ENCODE data around the gene LPAR1. TPM values are rescaled to one million over a fixed set of nuclear protein-coding genes. Genes with fewer than 3 reads are reported as not detected.
"Not testable (repeated sequence)": the region's sequence is repeated elsewhere in the genome, so short reads cannot be mapped to it uniquely, and the experiment has no call there.

Gene LPAR1
- total RNA-seq, 4 donors from 2014 or later: 27.1 to 65.4 (median 47.6) TPM

DNA sequence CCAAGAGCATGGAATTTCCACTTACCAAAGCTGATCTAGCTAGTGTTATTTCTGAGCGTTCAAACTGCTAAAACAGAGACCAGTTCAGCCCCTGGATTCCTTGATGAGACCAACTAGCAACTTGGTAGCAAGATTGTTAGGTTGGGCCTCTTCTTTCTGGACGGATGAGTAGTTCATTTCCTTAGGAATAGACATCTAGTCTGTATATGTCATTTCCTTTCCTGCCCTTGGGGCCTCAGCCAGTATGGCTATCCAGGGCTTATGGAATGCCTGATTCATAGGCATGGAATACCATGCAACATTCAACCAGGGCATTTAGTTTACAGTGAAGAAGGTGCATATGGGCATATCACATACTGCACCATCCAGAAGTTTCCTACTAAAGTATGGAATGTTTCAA, 14.5 kb upstream of the LPAR1 start:
- H3K4me1 ChIP-seq: no peaks in the 10 kb centered on the region
- no peaks in the 10 kb centered on the region for H3K36me3 ChIP-seq
- ATAC-seq: no peak
- no peak overlapping the region for H3K27ac ChIP-seq
- no peak overlapping the region for H3K4me3 ChIP-seq
- WGBS, 2 donors (ENCODE audit: low coverage in 1 of 2): 50 to 82% methylated on average over 1 to 2 of the region's 2 CpGs
- H3K9me3 ChIP-seq: no peaks in the 10 kb centered on the region
- no peaks in the 10 kb centered on the region for H3K27me3 ChIP-seq
- no peak for TF ChIP-seq POLR2A (IDR thresholded peaks at IDR 0.05)
- TF ChIP-seq, protein P1, sequence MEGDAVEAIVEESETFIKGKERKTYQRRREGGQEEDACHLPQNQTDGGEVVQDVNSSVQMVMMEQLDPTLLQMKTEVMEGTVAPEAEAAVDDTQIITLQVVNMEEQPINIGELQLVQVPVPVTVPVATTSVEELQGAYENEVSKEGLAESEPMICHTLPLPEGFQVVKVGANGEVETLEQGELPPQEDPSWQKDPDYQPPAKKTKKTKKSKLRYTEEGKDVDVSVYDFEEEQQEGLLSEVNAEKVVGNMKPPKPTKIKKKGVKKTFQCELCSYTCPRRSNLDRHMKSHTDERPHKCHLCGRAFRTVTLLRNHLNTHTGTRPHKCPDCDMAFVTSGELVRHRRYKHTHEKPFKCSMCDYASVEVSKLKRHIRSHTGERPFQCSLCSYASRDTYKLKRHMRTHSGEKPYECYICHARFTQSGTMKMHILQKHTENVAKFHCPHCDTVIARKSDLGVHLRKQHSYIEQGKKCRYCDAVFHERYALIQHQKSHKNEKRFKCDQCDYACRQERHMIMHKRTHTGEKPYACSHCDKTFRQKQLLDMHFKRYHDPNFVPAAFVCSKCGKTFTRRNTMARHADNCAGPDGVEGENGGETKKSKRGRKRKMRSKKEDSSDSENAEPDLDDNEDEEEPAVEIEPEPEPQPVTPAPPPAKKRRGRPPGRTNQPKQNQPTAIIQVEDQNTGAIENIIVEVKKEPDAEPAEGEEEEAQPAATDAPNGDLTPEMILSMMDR (IDR thresholded peaks at IDR 0.05): no peak
- TF ChIP-seq POLR2AphosphoS5 (IDR thresholded peaks at IDR 0.05): no peak
- TF ChIP-seq EP300 (IDR thresholded peaks at IDR 0.05): no peak

DNA sequence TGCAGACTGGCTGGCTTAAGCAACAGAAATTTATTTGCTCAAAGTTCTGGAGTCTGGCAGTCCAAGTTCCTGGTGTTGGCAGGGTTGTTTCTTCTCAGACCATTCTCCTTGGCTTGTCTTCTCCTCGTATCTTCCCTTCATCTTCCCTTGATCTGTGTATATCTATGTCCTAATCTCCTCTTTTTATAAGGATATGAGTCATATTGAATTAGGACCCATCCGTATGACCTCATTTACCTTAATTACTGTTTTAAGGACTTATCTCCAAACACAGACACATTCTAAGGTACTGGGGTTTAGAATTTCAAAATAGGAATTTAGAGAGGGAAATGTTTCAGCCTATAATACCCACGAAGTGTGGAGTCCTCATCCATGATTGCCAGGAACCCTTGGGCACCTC, 13.1 kb upstream of the LPAR1 start:
- Histone ChIP-seq H3K27me3 (no peaks in the 10 kb centered on the region), H3K4me3 (no peak overlapping the region), H3K9me3 (peaks cover 0 to 6% (median 0%) of the 10 kb centered on the region in 3 donors), H3K36me3 (no peaks in the 10 kb centered on the region), H3K4me1 (no peaks in the 10 kb centered on the region), H3K27ac (no peak overlapping the region)
- TF ChIP-seq POLR2A (IDR thresholded peaks at IDR 0.05) (no peak), EP300 (IDR thresholded peaks at IDR 0.05) (no peak), POLR2AphosphoS5 (IDR thresholded peaks at IDR 0.05) (no peak)
- TF ChIP-seq, protein P1 (IDR thresholded peaks at IDR 0.05): no peak
- ATAC-seq: no peak
- 66 to 81% methylated on average over 3 of the region's 3 CpGs for WGBS, 2 donors (ENCODE audit: low coverage in 1 of 2)

DNA sequence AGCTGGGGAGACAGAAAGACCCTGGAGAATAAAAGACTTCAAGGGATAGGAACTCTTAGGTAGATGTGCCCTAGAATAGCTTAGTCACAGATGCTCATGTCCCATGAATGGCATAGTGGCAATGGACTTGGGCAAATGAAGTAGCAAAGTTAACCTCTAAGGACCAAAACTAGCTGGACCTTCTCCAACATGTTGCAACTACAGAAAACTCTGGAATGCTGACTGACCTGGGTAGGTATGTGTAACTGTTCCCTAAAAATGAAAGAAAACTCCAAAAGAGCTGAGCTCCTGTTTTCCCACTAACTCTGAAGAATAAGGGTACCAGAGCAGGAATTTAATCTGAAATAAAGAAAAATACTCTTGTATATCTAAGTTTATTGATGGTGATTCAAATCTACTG, 12.5 kb upstream of the LPAR1 start:
- H3K4me1 ChIP-seq: no peaks in the 10 kb centered on the region
- no peak overlapping the region for H3K27ac ChIP-seq
- H3K36me3 ChIP-seq: no peaks in the 10 kb centered on the region
- ATAC-seq: no peak
- H3K9me3 ChIP-seq: peaks cover 0 to 6% (median 0%) of the 10 kb centered on the region in 3 donors
- TF ChIP-seq EP300 (IDR thresholded peaks at IDR 0.05): no peak
- TF ChIP-seq, protein P1 (IDR thresholded peaks at IDR 0.05): no peak
- no peak for TF ChIP-seq POLR2AphosphoS5 (IDR thresholded peaks at IDR 0.05)
- TF ChIP-seq POLR2A (IDR thresholded peaks at IDR 0.05): no peak
- no peak overlapping the region for H3K4me3 ChIP-seq
- H3K27me3 ChIP-seq: no peaks in the 10 kb centered on the region

DNA sequence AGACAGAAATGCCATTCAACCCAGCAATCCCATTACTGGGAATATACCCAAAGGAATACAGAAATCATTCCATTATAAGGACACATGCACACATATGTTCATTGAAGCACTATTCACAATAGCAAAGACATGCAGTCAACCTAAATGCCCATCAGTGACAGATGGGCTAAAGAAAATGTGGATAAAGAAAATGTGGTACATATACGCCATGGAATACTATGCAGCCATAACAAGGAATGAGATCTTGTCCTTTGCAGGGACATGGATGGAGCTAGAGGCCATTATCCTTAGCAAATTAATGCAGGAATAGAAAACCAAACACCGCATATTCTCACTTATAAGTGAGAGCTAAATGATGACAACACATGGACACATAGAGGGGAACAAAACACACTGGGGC, 9.0 kb upstream of the LPAR1 start:
- H3K4me3 ChIP-seq, H3K27ac ChIP-seq, H3K27me3 ChIP-seq, H3K4me1 ChIP-seq, H3K36me3 ChIP-seq, ATAC-seq: not testable (repeated sequence)
- peaks cover 0 to 16% (median 0%) of the 10 kb centered on the region in 3 donors for H3K9me3 ChIP-seq
- 94 to 100% methylated on average over 2 of the region's 2 CpGs for WGBS, 2 donors (ENCODE audit: low coverage in 1 of 2)

DNA sequence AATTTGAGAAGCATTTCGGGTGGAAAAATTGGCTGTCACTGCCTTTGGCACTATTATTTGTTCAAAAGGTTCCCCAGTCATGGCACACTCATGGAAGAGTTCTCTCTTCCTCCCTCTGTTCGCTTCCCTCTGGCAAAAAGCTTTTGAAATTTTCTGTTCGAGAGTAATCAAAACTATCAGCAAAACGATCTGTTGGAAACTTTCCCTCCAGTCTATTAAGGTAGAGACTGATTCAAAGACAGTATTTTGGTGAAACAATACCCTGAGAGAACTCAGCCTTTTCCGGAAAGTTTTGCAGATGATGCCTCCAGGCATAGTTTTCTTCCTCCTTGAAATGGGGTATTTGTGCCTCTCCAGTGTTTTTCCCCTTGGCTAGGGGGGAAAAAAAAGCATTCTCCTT, 3.6 kb upstream of the LPAR1 start:
- H3K4me3 ChIP-seq: no peak overlapping the region
- peaks cover 19% of the 10 kb centered on the region for H3K27me3 ChIP-seq
- TF ChIP-seq, protein P1 (IDR thresholded peaks at IDR 0.05): no peak
- no peak for TF ChIP-seq POLR2AphosphoS5 (IDR thresholded peaks at IDR 0.05)
- TF ChIP-seq EP300 (IDR thresholded peaks at IDR 0.05): no peak
- TF ChIP-seq POLR2A (IDR thresholded peaks at IDR 0.05): no peak
- peaks cover 0 to 10% (median 0%) of the 10 kb centered on the region in 3 donors for H3K9me3 ChIP-seq
- no peak for ATAC-seq
- WGBS, 2 donors (ENCODE audit: low coverage in 1 of 2): 54 to 67% methylated on average over 5 of the region's 5 CpGs
- peaks cover 0 to 19% (median 0%) of the 10 kb centered on the region in 3 donors for H3K4me1 ChIP-seq
- no peaks in the 10 kb centered on the region for H3K36me3 ChIP-seq
- no peak overlapping the region for H3K27ac ChIP-seq
